ENCODE results near the gene ATP10A.

- TF ChIP-seq ZNF8 (CRISPR knock-in tag; IDR thresholded peaks at IDR 0.05) (no peak), CSRNP3 (CRISPR knock-in tag; IDR thresholded peaks at IDR 0.05) (no peak), CSDC2 (CRISPR knock-in tag; IDR thresholded peaks at IDR 0.05) (no peak), ZNF565 (CRISPR knock-in tag; conservative IDR thresholded peaks at IDR 0.05; ENCODE audit: low read depth) (no peak), TCF4 (CRISPR knock-in tag; IDR thresholded peaks at IDR 0.05; ENCODE audit: borderline replicate concordance) (no peak), PPARA (CRISPR knock-in tag; IDR thresholded peaks at IDR 0.05; ENCODE audit: borderline replicate concordance) (no peak), ZFP30 (CRISPR knock-in tag; IDR thresholded peaks at IDR 0.05) (no peak), BACH2 (CRISPR knock-in tag; IDR thresholded peaks at IDR 0.05; ENCODE audit: borderline replicate concordance) (no peak), SNAI2 (CRISPR knock-in tag; IDR thresholded peaks at IDR 0.05) (no peak), TSHZ2 (CRISPR knock-in tag; IDR thresholded peaks at IDR 0.05) (no peak), ESRRG (CRISPR knock-in tag; IDR thresholded peaks at IDR 0.05) (no peak), ZFP3 (CRISPR knock-in tag; IDR thresholded peaks at IDR 0.05) (no peak), CREB5 (CRISPR knock-in tag; IDR thresholded peaks at IDR 0.05; ENCODE audit: low read depth) (no peak)
These were observed 29.0 kb upstream of the ATP10A start for GRCh38 chr15:25892126-25892525.
